GM21723 (cell line): ENCODE results near the gene LEF1.
A peak's percentile ranks its signal among the peaks of the same experiment; 100 is the strongest.

Experiments
- ATAC-seq: cut with Tn5 transposase; IDR thresholded peaks from one replicate; pipeline ENCODE4 v1.9.1; 2021; ENCODE audit warnings: mild to moderate bottlenecking, moderate library complexity; ENCODE audit not compliant: unreplicated experiment

Gene LEF1

GRCh38 chr4:108149588-108150380 is 18.9 kb downstream of the LEF1 start:
- ATAC-seq, result no peak

GRCh38 chr4:108148316-108148715 is 20.4 kb downstream of the LEF1 start:
- no peak for ATAC-seq

GRCh38 chr4:108146819-108147218 is 21.9 kb downstream of the LEF1 start:
- no peak for ATAC-seq

- ATAC-seq, result no peak
These were observed 22.4 kb downstream of the LEF1 start for GRCh38 chr4:108146336-108146735.

- ATAC-seq, result no peak
These were observed 24.3 kb downstream of the LEF1 start for GRCh38 chr4:108144451-108144850.

- ATAC-seq, result no peak
These were observed 25.2 kb downstream of the LEF1 start for GRCh38 chr4:108143515-108143914.

- no peak for ATAC-seq
These were observed 25.9 kb downstream of the LEF1 start for GRCh38 chr4:108142870-108143269.

- no peak for ATAC-seq
These were observed 27.4 kb downstream of the LEF1 start for GRCh38 chr4:108141213-108141950.

GRCh38 chr4:108140328-108140727 is 28.4 kb downstream of the LEF1 start:
- ATAC-seq, result no peak

- ATAC-seq, result peak; percentile 65
These were observed 29.6 kb downstream of the LEF1 start for GRCh38 chr4:108139089-108139488.

- ATAC-seq, result no peak
These were observed 33.1 kb downstream of the LEF1 start for GRCh38 chr4:108135549-108136209.

- ATAC-seq, result no peak
These were observed 37.8 kb downstream of the LEF1 start for GRCh38 chr4:108130955-108131354.

- ATAC-seq, result no peak
These were observed 39.5 kb downstream of the LEF1 start for GRCh38 chr4:108129196-108129595.

GRCh38 chr4:108126806-108127205 is 41.9 kb downstream of the LEF1 start:
- no peak for ATAC-seq

- no peak for ATAC-seq
These were observed 47.9 kb downstream of the LEF1 start for GRCh38 chr4:108120789-108121188.

GRCh38 chr4:108119199-108119800 is 49.4 kb downstream of the LEF1 start:
- peak; percentile 19 for ATAC-seq

- ATAC-seq, result peak; percentile 94
These were observed 50.2 kb downstream of the LEF1 start for GRCh38 chr4:108118505-108118904.

GRCh38 chr4:108117418-108118182 is 51.1 kb downstream of the LEF1 start:
- ATAC-seq, result no peak

GRCh38 chr4:108116423-108117168 is 52.1 kb downstream of the LEF1 start:
- no peak for ATAC-seq

- no peak for ATAC-seq
These were observed 53.6 kb downstream of the LEF1 start for GRCh38 chr4:108115168-108115526.
